NB4 (cell line): ENCODE measurements around the gene HES6.

Source experiments
- CTCF ChIP-seq: IDR thresholded peaks from one replicate; pipeline ENCODE4 v1.5.1; 2012; ENCODE audit warnings: low read depth, low read length
- MAX ChIP-seq: IDR thresholded peaks from 2 replicates; pipeline ENCODE4 v1.6.1; 2011; ENCODE audit warnings: low read depth, low read length
- MYC ChIP-seq: IDR thresholded peaks from 2 replicates; pipeline ENCODE4 v1.6.1; 2011; ENCODE audit warnings: low read depth, low read length
- POLR2A ChIP-seq: IDR thresholded peaks from 2 replicates; pipeline ENCODE4 v1.6.1; 2011; ENCODE audit warnings: mild to moderate bottlenecking; ENCODE audit not compliant: insufficient read length; ENCODE audit errors: extremely low read depth

GRCh38 chr2:238284802-238285515 lies 45.1 kb upstream of the HES6 start:
- TF ChIP-seq CTCF (no peak), MYC (no peak), POLR2A (no peak), MAX (no peak)
